Upper lobe of left lung (tissue), 4 donors: ENCODE measurements around the gene CENPV.

Experiments used
- CTCF ChIP-seq, 6 experiments: fragments of 450-650 bp in 4 of 6; fragments of 200-600 bp in 2 of 6; sonication (generic) in 2 of 6; IDR thresholded peaks; one replicate each; pipeline ENCODE4 v1.5.1; 2016 to 2019; ENCODE audit warnings: antibody characterized with exemption in 6 of 6
- POLR2A ChIP-seq, 4 donors: fragments of 450-650 bp; IDR thresholded peaks; one replicate each; pipeline ENCODE4 v1.5.1; 2016 to 2017; ENCODE audit warnings: antibody characterized with exemption in 4 of 4, mild to moderate bottlenecking in 2 of 4

DNA sequence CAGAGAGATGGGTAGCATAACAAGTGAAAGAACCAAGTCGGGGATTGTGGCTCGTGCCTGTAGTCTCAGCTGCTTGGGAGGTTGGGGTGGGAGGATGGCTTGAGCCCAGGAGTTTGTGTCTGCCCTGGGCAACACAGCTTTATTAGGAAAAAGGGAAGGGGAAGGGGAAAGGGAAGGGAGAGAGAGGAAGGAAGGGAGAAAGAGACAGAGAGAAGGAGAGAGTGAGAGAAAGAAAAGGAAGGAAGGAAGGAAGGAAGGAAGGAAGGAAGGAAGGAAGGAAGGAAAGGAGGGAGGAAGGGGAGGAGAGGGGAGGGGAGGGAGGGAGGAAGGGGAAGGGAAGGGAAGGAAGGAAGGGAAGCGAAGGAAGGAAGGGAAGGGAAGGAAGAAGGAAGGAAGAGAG, 33.3 kb downstream of the CENPV start:
- TF ChIP-seq CTCF (IDR thresholded peaks at IDR 0.05), result no peak
- TF ChIP-seq POLR2A (IDR thresholded peaks at IDR 0.05), result no peak
